Right ventricle myocardium superior (tissue), 1 donor: Measurements from ENCODE around the gene HSPB3. TPM values are rescaled to one million over a fixed set of nuclear protein-coding genes. Genes with fewer than 3 reads are reported as not detected.

Source experiments
- ATAC-seq: fragments of 200-7000 bp; cut with Tn5 transposase; one replicate; pipeline ENCODE4 v1.9.1; 2020; ENCODE audit warnings: mild to moderate bottlenecking; ENCODE audit not compliant: poor library complexity
- DNase-seq: peaks from one replicate; pipeline ENCODE4 v3.0.0-alpha.2; 2020
- intact Hi-C: fragments of 100-400 bp; cut with DNase I; formaldehyde crosslinking; loops from one replicate; pipeline ENCODE4 v1.11.2; 2022
- total RNA-seq: library from RNA; stranded (reverse); fragmentation: NEBNext Ultra II Directional; extraction: Animal tissue kit (Norgen Biotek cat#: 25700); gene quantifications from one replicate; pipeline ENCODE4 v1.2.1, GENCODE V29; 2021
- donor health status: DM: no; HTN: yes; CAD: no; lungs with severe emphysema.

Gene HSPB3
- total RNA-seq, 1 donor from 2014 or later: 596 TPM

- intact Hi-C loops: loop anchor here (5.0 to 10.0 kb wide), 2 partner anchors 67 to 239 kb away; no protein-coding TSS in a partner anchor
- no peak for ATAC-seq
Measured at GRCh38 chr5:54491326-54491725, 35.8 kb downstream of the HSPB3 start.

GRCh38 chr5:54492178-54492577 lies 36.7 kb downstream of the HSPB3 start:
- no peak for DNase-seq
- intact Hi-C loops: loop anchor here (5.0 to 10.0 kb wide), 2 partner anchors 67 to 240 kb away; no protein-coding TSS in a partner anchor

More at GRCh38 chr5:54491326-54491725, 35.8 kb downstream of the HSPB3 start:
- no peak for DNase-seq

GRCh38 chr5:54495027-54495426 lies 39.5 kb downstream of the HSPB3 start:
- DNase-seq (no peak), ATAC-seq (no peak)
- intact Hi-C loops: loop anchor here (10.0 kb wide), 1 partner anchor 70 kb away; no protein-coding TSS in a partner anchor

More at GRCh38 chr5:54492178-54492577, 36.7 kb downstream of the HSPB3 start:
- no peak for ATAC-seq

Other genes starting within 250 kb of the HSPB3 start
- 20.3 TPM for gene ARL15, start 145.1 kb upstream of the HSPB3 start, total RNA-seq
- gene SNX18, start 62.1 kb downstream of the HSPB3 start, total RNA-seq: 24.9 TPM